A549 (cell line): ENCODE results near the gene TRPV2. TPM values are rescaled to one million over a fixed set of nuclear protein-coding genes. Genes with fewer than 3 reads are reported as not detected.

Experiments used
- ATAC-seq, 2 experiments: fragments of 200-7000 bp in 1 of 2; fragments of >200 bp in 1 of 2; cut with Nextera tagmentation in 1 of 2; cut with Tn5 transposase in 1 of 2; 3 replicates each; pipeline versions ENCODE4 v1.8.0 to v1.9.1; 2018 to 2020; ENCODE audit warnings: mild to moderate bottlenecking in 1 of 2, moderate library complexity in 1 of 2
- CTCF ChIA-PET: fragments of 300-600 bp; sonication (Branson Sonifier 250); formaldehyde crosslinking; extraction: SDS; loops from one replicate; lab custom pipeline; 2021; ENCODE audit warnings: antibody characterized with exemption, inconsistent platforms; lab: Yijun Ruan, JAX
- POLR2A ChIA-PET: fragments of 350-600 bp; formaldehyde crosslinking; extraction: SDS; loops from one replicate; lab custom pipeline; 2021; ENCODE audit warnings: antibody characterized with exemption, inconsistent platforms; lab: Yijun Ruan, JAX
- DNase-seq, 2 experiments: peaks; one replicate each; pipeline versions ENCODE4 v3.0.0 to v3.0.0-alpha.2; 2011 to 2016; ENCODE audit warnings: low read depth in 1 of 2, low spot score in 1 of 2
- FAIRE-seq: peaks from 2 replicates; lab custom pipeline; 2011; peaks lifted over from hg19 to GRCh38; lab: Jason Lieb, UNC
- H3K27ac ChIP-seq, 2 experiments: fragments of >200 bp; sonication (Bioruptor Twin); formaldehyde crosslinking; 3 replicates each; pipeline ENCODE4 v1.5.1; 2016 to 2017
- H3K4me1 ChIP-seq: fragments of >200 bp; sonication (Bioruptor Twin); formaldehyde crosslinking; 3 replicates; pipeline ENCODE4 v1.6.1; 2016
- H3K4me2 ChIP-seq: fragments of >200 bp; sonication (Bioruptor Twin); formaldehyde crosslinking; 3 replicates; pipeline ENCODE4 v1.6.1; 2016
- H3K4me3 ChIP-seq: fragments of >200 bp; sonication (Bioruptor Twin); formaldehyde crosslinking; 3 replicates; pipeline ENCODE4 v1.5.1; 2016
- H3K9me3 ChIP-seq: fragments of >200 bp; sonication (Bioruptor Twin); formaldehyde crosslinking; 3 replicates; pipeline ENCODE4 v1.6.1; 2016
- CBX2 ChIP-seq: fragments of 200-600 bp; sonication (generic); IDR thresholded peaks from 2 replicates; pipeline ENCODE4 v1.6.1; 2016; ENCODE audit warnings: low read depth, mild to moderate bottlenecking, borderline replicate concordance
- CHD2 ChIP-seq: fragments of 150-350 bp; IDR thresholded peaks from 2 replicates; pipeline ENCODE4 v1.6.1; 2014; ENCODE audit warnings: low read length; ENCODE audit not compliant: partially characterized antibody
- CHD4 ChIP-seq: fragments of 200-600 bp; sonication (generic); IDR thresholded peaks from 2 replicates; pipeline ENCODE4 v1.6.1; 2016; ENCODE audit warnings: antibody characterized with exemption, mild to moderate bottlenecking, borderline replicate concordance
- EP300 ChIP-seq, 2 experiments: fragments of >200 bp; sonication (Bioruptor Twin); formaldehyde crosslinking; IDR thresholded peaks; 2 replicates in 1 of 2; 3 replicates in 1 of 2; pipeline ENCODE4 v1.6.1; 2016 to 2017
- ESRRA ChIP-seq: fragments of 150-350 bp; IDR thresholded peaks from 2 replicates; pipeline ENCODE4 v1.6.1; 2014; ENCODE audit warnings: mild to moderate bottlenecking, low read length, borderline replicate concordance
- FOSB ChIP-seq: fragments of 250-450 bp; sonication (Bioruptor Pico); IDR thresholded peaks from 2 replicates; pipeline ENCODE4 v1.5.0; 2020; ENCODE audit warnings: mild to moderate bottlenecking, moderate library complexity
- FOXS1 ChIP-seq: fragments of 250-450 bp; sonication (Bioruptor Pico); IDR thresholded peaks from 2 replicates; pipeline ENCODE4 v1.5.0; 2020; ENCODE audit warnings: mild to moderate bottlenecking, moderate library complexity
- HDAC2 ChIP-seq: fragments of 200-600 bp; sonication (generic); IDR thresholded peaks from 2 replicates; pipeline ENCODE4 v1.6.1; 2016
- JUN ChIP-seq, 2 experiments: fragments of >200 bp; sonication (Bioruptor Twin); formaldehyde crosslinking; IDR thresholded peaks; 2 replicates in 1 of 2; 3 replicates in 1 of 2; pipeline ENCODE4 v1.6.1; 2016 to 2017
- KDM5A ChIP-seq: fragments of 200-600 bp; sonication (generic); IDR thresholded peaks from 2 replicates; pipeline ENCODE4 v1.6.1; 2016; ENCODE audit warnings: antibody characterized with exemption, mild to moderate bottlenecking
- RAD21 ChIP-seq, 2 experiments: fragments of >200 bp in 1 of 2; sonication (Bioruptor Twin) in 1 of 2; formaldehyde crosslinking in 1 of 2; IDR thresholded peaks in 1 of 2; conservative IDR thresholded peaks in 1 of 2; 2 replicates in 1 of 2; 3 replicates in 1 of 2; pipeline ENCODE4 v1.6.1; 2012 to 2018; ENCODE audit warnings: inconsistent platforms in 1 of 2
- RCOR1 ChIP-seq: fragments of 150-350 bp; IDR thresholded peaks from 2 replicates; pipeline ENCODE4 v1.6.1; 2014; ENCODE audit warnings: antibody characterized with exemption, low read length, low read depth
- RNF2 ChIP-seq: fragments of 200-600 bp; sonication (generic); IDR thresholded peaks from 2 replicates; pipeline ENCODE4 v1.6.1; 2016; ENCODE audit warnings: low read depth, mild to moderate bottlenecking, antibody characterized with exemption, moderate library complexity, borderline replicate concordance
- SMC3 ChIP-seq: fragments of >200 bp; sonication (Bioruptor Twin); formaldehyde crosslinking; IDR thresholded peaks from 3 replicates; pipeline ENCODE4 v1.6.1; 2018; ENCODE audit warnings: inconsistent platforms
- ZFP36 ChIP-seq: fragments of 450-650 bp; IDR thresholded peaks from 2 replicates; pipeline ENCODE4 v1.6.1; 2014; ENCODE audit warnings: borderline replicate concordance; ENCODE audit not compliant: partially characterized antibody
- ZNF302 ChIP-seq: fragments of 250-450 bp; sonication (Bioruptor Pico); IDR thresholded peaks from 2 replicates; pipeline ENCODE4 v1.9.0; 2021; ENCODE audit warnings: inconsistent platforms, mild to moderate bottlenecking, moderate library complexity
- WGBS: methylation state at CpG from one replicate; pipeline ENCODE4 v1.1.6; 2017; ENCODE audit errors: missing lambda C conversion rate; 5-methylcytosine and 5-hydroxymethylcytosine counted together
- polyA plus RNA-seq, 4 experiments: library from polyadenylated mRNA; depleted of rRNA in 3 of 4; stranded (reverse); fragments of >200 nt; fragmentation: RNase III in 1 of 4; extraction: RNeasy Plus Mini Kit Qiagen cat#74134 plus additional on column Dnase treatment in 1 of 4; gene quantifications; 2 replicates in 3 of 4; 3 replicates in 1 of 4; pipeline ENCODE4 v1.2.3, GENCODE V29; 2011 to 2017
- TF ChIP-seq, protein P1 (sequence below): fragments of 450-650 bp; IDR thresholded peaks from 2 replicates; pipeline ENCODE4 v1.6.1; 2014; ENCODE audit warnings: antibody characterized with exemption
- TF ChIP-seq, protein P2 (sequence below): fragments of >200 bp; sonication (Bioruptor Twin); formaldehyde crosslinking; IDR thresholded peaks from 3 replicates; pipeline ENCODE4 v1.6.1; 2016
- TF ChIP-seq, protein P3 (sequence below): IDR thresholded peaks from 2 replicates; pipeline ENCODE4 v1.6.1; 2012
- TF ChIP-seq, protein P4 (sequence below): fragments of 250-450 bp; sonication (Bioruptor Pico); IDR thresholded peaks from 2 replicates; pipeline ENCODE4 v1.5.0; 2021; ENCODE audit warnings: mild to moderate bottlenecking, moderate library complexity, borderline replicate concordance
- TF ChIP-seq, protein P5 (sequence below): IDR thresholded peaks from 2 replicates; pipeline ENCODE4 v1.6.1; 2012; ENCODE audit warnings: low read depth, borderline replicate concordance
- TF ChIP-seq, protein P6 (sequence below): IDR thresholded peaks from 2 replicates; pipeline ENCODE4 v1.6.1; 2012

The TRPV2 gene
- polyA plus RNA-seq, 2 of the 4 experiments (the other 2 are of a cell fraction) = 0.31 to 0.61 TPM

DNA sequence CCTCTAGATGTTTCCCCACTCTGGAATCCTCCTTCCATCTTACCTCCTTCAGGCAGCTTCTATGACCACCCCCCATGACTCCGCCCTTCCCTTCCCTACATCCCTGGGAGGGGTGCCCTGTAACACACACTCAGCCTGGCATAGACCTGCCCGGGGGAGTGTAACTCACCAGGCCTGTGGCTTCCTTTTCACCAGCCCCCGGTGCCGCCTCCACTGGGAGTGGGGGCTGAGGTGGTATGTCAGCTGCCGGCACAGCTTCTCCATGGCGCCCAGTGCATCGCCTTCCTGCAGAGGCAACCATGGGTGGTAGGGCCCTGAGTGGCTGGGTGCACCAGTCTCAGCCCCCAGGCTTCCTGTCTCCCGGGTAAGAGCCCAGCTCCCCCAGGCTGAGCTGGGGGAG is 32.3 kb downstream of the TRPV2 start:
- H3K4me1 ChIP-seq = peaks cover 27% of the 10 kb centered on the region
- no peak overlapping the region for H3K4me3 ChIP-seq
- ChIA-PET POLR2A (interaction anchor here (0.5 to 1.8 kb wide), 3 partner anchors 9 to 586 kb away, joined by 3 to 7 read pairs (median 4); no protein-coding TSS in a partner anchor), CTCF (interaction anchor here (1.1 to 29.8 kb wide), 3 partner anchors 33 to 72 kb away, joined by 3 to 589 read pairs (median 3); partner anchors contain the start of gene LRRC75A)
- DNase-seq (no peak), ATAC-seq (peak; percentile 5 to 19; a peak in 5 of 6 replicates), FAIRE-seq (no peak)
- no peak overlapping the region for H3K27ac ChIP-seq
- TF ChIP-seq, protein P1, sequence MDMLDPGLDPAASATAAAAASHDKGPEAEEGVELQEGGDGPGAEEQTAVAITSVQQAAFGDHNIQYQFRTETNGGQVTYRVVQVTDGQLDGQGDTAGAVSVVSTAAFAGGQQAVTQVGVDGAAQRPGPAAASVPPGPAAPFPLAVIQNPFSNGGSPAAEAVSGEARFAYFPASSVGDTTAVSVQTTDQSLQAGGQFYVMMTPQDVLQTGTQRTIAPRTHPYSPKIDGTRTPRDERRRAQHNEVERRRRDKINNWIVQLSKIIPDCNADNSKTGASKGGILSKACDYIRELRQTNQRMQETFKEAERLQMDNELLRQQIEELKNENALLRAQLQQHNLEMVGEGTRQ = no peak
- TF ChIP-seq, protein P2, sequence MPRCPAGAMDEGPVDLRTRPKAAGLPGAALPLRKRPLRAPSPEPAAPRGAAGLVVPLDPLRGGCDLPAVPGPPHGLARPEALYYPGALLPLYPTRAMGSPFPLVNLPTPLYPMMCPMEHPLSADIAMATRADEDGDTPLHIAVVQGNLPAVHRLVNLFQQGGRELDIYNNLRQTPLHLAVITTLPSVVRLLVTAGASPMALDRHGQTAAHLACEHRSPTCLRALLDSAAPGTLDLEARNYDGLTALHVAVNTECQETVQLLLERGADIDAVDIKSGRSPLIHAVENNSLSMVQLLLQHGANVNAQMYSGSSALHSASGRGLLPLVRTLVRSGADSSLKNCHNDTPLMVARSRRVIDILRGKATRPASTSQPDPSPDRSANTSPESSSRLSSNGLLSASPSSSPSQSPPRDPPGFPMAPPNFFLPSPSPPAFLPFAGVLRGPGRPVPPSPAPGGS = 0 out of 3 replicates have a peak, but pooled peaks have one; percentile 14
- TF ChIP-seq, protein P3, sequence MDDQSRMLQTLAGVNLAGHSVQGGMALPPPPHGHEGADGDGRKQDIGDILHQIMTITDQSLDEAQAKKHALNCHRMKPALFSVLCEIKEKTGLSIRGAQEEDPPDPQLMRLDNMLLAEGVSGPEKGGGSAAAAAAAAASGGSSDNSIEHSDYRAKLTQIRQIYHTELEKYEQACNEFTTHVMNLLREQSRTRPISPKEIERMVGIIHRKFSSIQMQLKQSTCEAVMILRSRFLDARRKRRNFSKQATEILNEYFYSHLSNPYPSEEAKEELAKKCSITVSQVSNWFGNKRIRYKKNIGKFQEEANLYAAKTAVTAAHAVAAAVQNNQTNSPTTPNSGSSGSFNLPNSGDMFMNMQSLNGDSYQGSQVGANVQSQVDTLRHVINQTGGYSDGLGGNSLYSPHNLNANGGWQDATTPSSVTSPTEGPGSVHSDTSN = peak; percentile 38; the same call in 1 of the 2 replicates
- H3K4me2 ChIP-seq = no peak overlapping the region
- H3K9me3 ChIP-seq = no peaks in the 10 kb centered on the region
- 90% methylated on average over 8 of the region's 8 CpGs for WGBS

DNA sequence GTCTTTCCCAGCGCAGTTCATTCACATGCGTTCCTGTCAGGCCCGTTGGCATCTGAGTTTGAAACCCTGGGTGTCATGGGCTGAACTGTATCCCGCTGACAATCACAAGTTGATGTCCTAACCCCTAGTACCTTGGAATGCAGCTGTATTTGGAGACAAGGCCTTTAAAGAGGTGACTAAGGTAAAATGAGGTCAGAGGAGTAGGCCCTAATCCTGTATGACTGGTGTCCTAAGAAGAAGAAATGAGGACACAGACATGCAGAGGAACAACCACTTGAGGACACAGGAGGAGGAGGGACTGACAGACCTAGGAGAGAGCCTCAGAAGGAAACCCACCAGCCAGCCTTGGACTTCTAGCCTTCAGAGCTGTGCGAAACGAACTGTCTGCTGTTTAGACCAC is 33.1 kb downstream of the TRPV2 start:
- ChIA-PET POLR2A (interaction anchor here (0.6 to 1.8 kb wide), 2 partner anchors 10 to 40 kb away, joined by 3 to 7 read pairs; no protein-coding TSS in a partner anchor), CTCF (interaction anchor here (0.5 to 29.8 kb wide), 3 partner anchors 43 to 72 kb away, joined by 3 to 589 read pairs (median 3); partner anchors contain the start of gene LRRC75A)
- H3K27ac ChIP-seq = no peak overlapping the region
- no peak overlapping the region for H3K4me2 ChIP-seq
- DNase-seq = no peak
- H3K9me3 ChIP-seq = no peaks in the 10 kb centered on the region
- no peak overlapping the region for H3K4me3 ChIP-seq
- WGBS = 89% methylated on average over 6 of the region's 6 CpGs
- TF ChIP-seq ZFP36 = no peak
- no peak for TF ChIP-seq JUN (IDR thresholded peaks at IDR 0.05)
- no peak for TF ChIP-seq EP300 (IDR thresholded peaks at IDR 0.05)
- TF ChIP-seq, protein P4, sequence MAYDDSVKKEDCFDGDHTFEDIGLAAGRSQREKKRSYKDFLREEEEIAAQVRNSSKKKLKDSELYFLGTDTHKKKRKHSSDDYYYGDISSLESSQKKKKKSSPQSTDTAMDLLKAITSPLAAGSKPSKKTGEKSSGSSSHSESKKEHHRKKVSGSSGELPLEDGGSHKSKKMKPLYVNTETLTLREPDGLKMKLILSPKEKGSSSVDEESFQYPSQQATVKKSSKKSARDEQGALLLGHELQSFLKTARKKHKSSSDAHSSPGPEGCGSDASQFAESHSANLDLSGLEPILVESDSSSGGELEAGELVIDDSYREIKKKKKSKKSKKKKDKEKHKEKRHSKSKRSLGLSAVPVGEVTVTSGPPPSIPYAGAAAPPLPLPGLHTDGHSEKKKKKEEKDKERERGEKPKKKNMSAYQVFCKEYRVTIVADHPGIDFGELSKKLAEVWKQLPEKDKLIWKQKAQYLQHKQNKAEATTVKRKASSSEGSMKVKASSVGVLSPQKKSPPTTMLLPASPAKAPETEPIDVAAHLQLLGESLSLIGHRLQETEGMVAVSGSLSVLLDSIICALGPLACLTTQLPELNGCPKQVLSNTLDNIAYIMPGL (CRISPR knock-in tag) = no peak
- TF ChIP-seq, protein P5, sequence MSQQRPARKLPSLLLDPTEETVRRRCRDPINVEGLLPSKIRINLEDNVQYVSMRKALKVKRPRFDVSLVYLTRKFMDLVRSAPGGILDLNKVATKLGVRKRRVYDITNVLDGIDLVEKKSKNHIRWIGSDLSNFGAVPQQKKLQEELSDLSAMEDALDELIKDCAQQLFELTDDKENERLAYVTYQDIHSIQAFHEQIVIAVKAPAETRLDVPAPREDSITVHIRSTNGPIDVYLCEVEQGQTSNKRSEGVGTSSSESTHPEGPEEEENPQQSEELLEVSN = no peak
- TF ChIP-seq, protein P6, sequence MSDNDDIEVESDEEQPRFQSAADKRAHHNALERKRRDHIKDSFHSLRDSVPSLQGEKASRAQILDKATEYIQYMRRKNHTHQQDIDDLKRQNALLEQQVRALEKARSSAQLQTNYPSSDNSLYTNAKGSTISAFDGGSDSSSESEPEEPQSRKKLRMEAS = no peak
- TF ChIP-seq KDM5A = no peak
- TF ChIP-seq CHD4 = no peak
- no peak for TF ChIP-seq FOXS1
- TF ChIP-seq ZNF302 (CRISPR knock-in tag) = no peak
- TF ChIP-seq RCOR1 = no peak
- TF ChIP-seq CBX2 = no peak
- no peak for TF ChIP-seq RNF2
- no peak for TF ChIP-seq RAD21 (conservative IDR thresholded peaks at IDR 0.05 in 1 of 2, IDR thresholded peaks at IDR 0.05 in 1 of 2)
- TF ChIP-seq HDAC2 = no peak
- no peak for TF ChIP-seq FOSB (CRISPR knock-in tag)
- TF ChIP-seq ESRRA = no peak
- TF ChIP-seq CHD2 = no peak
- TF ChIP-seq, protein P1 = no peak
- TF ChIP-seq SMC3 = no peak
- H3K4me1 ChIP-seq = peaks cover 19% of the 10 kb centered on the region
- FAIRE-seq = peak; percentile 65
- no peak for ATAC-seq
